H1 (cell line): Measurements from ENCODE around the gene AIPL1. TPM values are rescaled to one million over a fixed set of nuclear protein-coding genes. Genes with fewer than 3 reads are reported as not detected.

Experiments
- CTCF ChIA-PET: fragments of 300-600 bp; sonication (Branson Sonifier 250); formaldehyde crosslinking; loops from one replicate; lab custom pipeline; 2021; ENCODE audit not compliant: partially characterized antibody; lab: Charles Lee
- POLR2A ChIA-PET: fragments of 300-600 bp; sonication (Branson Sonifier 250); formaldehyde crosslinking; loops from one replicate; lab custom pipeline; 2021; ENCODE audit warnings: inconsistent platforms; ENCODE audit not compliant: partially characterized antibody; lab: Charles Lee
- DNase-seq, 2 experiments: peaks; one replicate each; pipeline versions ENCODE4 v3.0.0 to v3.0.0-alpha.2; 2010 to 2022; ENCODE audit warnings: low spot score in 2 of 2, low read depth in 1 of 2, mixed read lengths in 1 of 2
- FAIRE-seq: peaks from 2 replicates; lab custom pipeline; 2011; peaks lifted over from hg19 to GRCh38; lab: Jason Lieb, UNC
- H2AFZ ChIP-seq: 2 replicates; pipeline ENCODE4 v1.8.1; 2012; ENCODE audit warnings: low read length, inconsistent platforms
- H2AK5ac ChIP-seq: 2 replicates; pipeline ENCODE4 v1.6.1; 2013; ENCODE audit warnings: low read depth, low read length
- H2BK120ac ChIP-seq: replicated peaks from 2 replicates; pipeline ENCODE3; 2013; ENCODE audit warnings: low read depth, low read length, inconsistent platforms
- H2BK12ac ChIP-seq: 2 replicates; pipeline ENCODE4 v1.6.1; 2013; ENCODE audit warnings: low read depth, low read length
- H2BK15ac ChIP-seq: 2 replicates; pipeline ENCODE4 v1.6.1; 2013; ENCODE audit warnings: low read length
- H2BK20ac ChIP-seq: 2 replicates; pipeline ENCODE4 v1.6.1; 2013; ENCODE audit warnings: low read length
- H2BK5ac ChIP-seq: 2 replicates; pipeline ENCODE4 v1.6.1; 2013; ENCODE audit warnings: low read depth, low read length
- H3K14ac ChIP-seq: 2 replicates; pipeline ENCODE4 v1.6.1; 2013; ENCODE audit warnings: inconsistent platforms; ENCODE audit not compliant: insufficient read length
- H3K18ac ChIP-seq: 2 replicates; pipeline ENCODE4 v1.6.1; 2013; ENCODE audit warnings: low read length; ENCODE audit errors: extremely low read depth
- H3K23ac ChIP-seq: 2 replicates; pipeline ENCODE4 v1.6.1; 2013; ENCODE audit warnings: inconsistent platforms; ENCODE audit not compliant: insufficient read length
- H3K23me2 ChIP-seq: 2 replicates; pipeline ENCODE4 v1.6.1; 2013; ENCODE audit warnings: low read depth, low read length
- H3K27ac ChIP-seq: 2 replicates; pipeline ENCODE4 v1.6.1; 2011; ENCODE audit warnings: low read depth, low read length, inconsistent platforms
- H3K27me3 ChIP-seq, 4 experiments: replicated peaks in 1 of 4; 1 replicate in 1 of 4; 2 replicates in 3 of 4; pipeline versions ENCODE4 v1.6.1 to v1.8.1; 2011 to 2013; ENCODE audit warnings: low read length in 3 of 4, mild to moderate bottlenecking in 3 of 4, inconsistent platforms in 2 of 4, mixed read lengths in 2 of 4, moderate library complexity in 1 of 4; ENCODE audit not compliant: control insufficient read depth in 3 of 4, insufficient read depth in 3 of 4; ENCODE audit errors: extremely low read depth in 1 of 4
- H3K36me3 ChIP-seq, 4 experiments: 2 replicates each; pipeline versions ENCODE4 v1.6.1 to v1.8.1; 2011 to 2013; ENCODE audit warnings: mild to moderate bottlenecking in 4 of 4, low read length in 3 of 4, moderate library complexity in 2 of 4, control low read depth in 1 of 4, inconsistent platforms in 1 of 4; ENCODE audit not compliant: insufficient read depth in 4 of 4, control insufficient read depth in 2 of 4
- H3K4ac ChIP-seq: replicated peaks from 2 replicates; pipeline ENCODE3; 2013; ENCODE audit warnings: low read length, low read depth, mixed read lengths, inconsistent platforms; ENCODE audit not compliant: insufficient read length
- H3K4me1 ChIP-seq, 4 experiments: replicated peaks in 1 of 4; 1 replicate in 1 of 4; 2 replicates in 3 of 4; pipeline versions ENCODE4 v1.6.1 to v1.8.1; 2011 to 2013; ENCODE audit warnings: low read length in 3 of 4, inconsistent platforms in 2 of 4, mixed read lengths in 1 of 4; ENCODE audit not compliant: insufficient read depth in 4 of 4, control insufficient read depth in 3 of 4
- H3K4me2 ChIP-seq, 2 experiments: 2 replicates each; pipeline versions ENCODE4 v1.6.1 to v1.8.1; 2011 to 2013; ENCODE audit warnings: low read depth in 2 of 2, low read length in 2 of 2, control low read depth in 1 of 2, inconsistent platforms in 1 of 2, mild to moderate bottlenecking in 1 of 2; ENCODE audit not compliant: insufficient read depth in 1 of 2
- H3K4me3 ChIP-seq, 4 experiments: fragments of 200-600, 300-600 bp in 1 of 4; sonication (generic), shearing (Covaris generic), sonication (Bioruptor Twin) in 1 of 4; 2 replicates each; pipeline versions ENCODE4 v1.5.1 to v1.8.1; 2011 to 2016; ENCODE audit warnings: low read length in 4 of 4, low read depth in 3 of 4, control low read depth in 2 of 4, inconsistent platforms in 2 of 4, mild to moderate bottlenecking in 2 of 4, mixed read lengths in 1 of 4, moderate library complexity in 1 of 4; ENCODE audit not compliant: insufficient read depth in 2 of 4; ENCODE audit errors: extremely low read depth in 1 of 4
- H3K56ac ChIP-seq: replicated peaks from 2 replicates; pipeline ENCODE3; 2013; ENCODE audit warnings: low read depth, mild to moderate bottlenecking, mixed read lengths, low read length, inconsistent platforms; ENCODE audit not compliant: insufficient read length
- H3K79me1 ChIP-seq: 2 replicates; pipeline ENCODE4 v1.6.1; 2013; ENCODE audit warnings: low read depth, low read length, control low read depth
- H3K79me2 ChIP-seq, 2 experiments: 2 replicates each; pipeline versions ENCODE4 v1.6.1 to v1.8.1; 2012 to 2013; ENCODE audit warnings: low read length in 2 of 2, mild to moderate bottlenecking in 2 of 2, inconsistent platforms in 1 of 2; ENCODE audit not compliant: insufficient read depth in 2 of 2, control insufficient read depth in 1 of 2
- H3K9ac ChIP-seq, 4 experiments: replicated peaks in 1 of 4; 1 replicate in 1 of 4; 2 replicates in 3 of 4; pipeline versions ENCODE4 v1.6.1 to v1.8.1; 2011 to 2013; ENCODE audit warnings: low read depth in 3 of 4, low read length in 3 of 4, control low read depth in 2 of 4, mild to moderate bottlenecking in 2 of 4, moderate library complexity in 2 of 4, inconsistent platforms in 1 of 4; ENCODE audit errors: extremely low read depth in 1 of 4
- H3K9me3 ChIP-seq, 2 experiments: 2 replicates each; pipeline versions ENCODE4 v1.6.1 to v1.8.1; 2012 to 2013; ENCODE audit warnings: mild to moderate bottlenecking in 2 of 2, moderate library complexity in 2 of 2, control low read depth in 1 of 2, inconsistent platforms in 1 of 2, low read depth in 1 of 2, low read length in 1 of 2, mixed read lengths in 1 of 2; ENCODE audit not compliant: insufficient read depth in 2 of 2
- H4K20me1 ChIP-seq, 2 experiments: replicated peaks in 1 of 2; 2 replicates each; pipeline versions ENCODE3 to v1.8.1; 2011 to 2013; ENCODE audit warnings: inconsistent platforms in 2 of 2, low read length in 2 of 2, mild to moderate bottlenecking in 1 of 2; ENCODE audit not compliant: insufficient read depth in 2 of 2, control insufficient read depth in 1 of 2
- H4K5ac ChIP-seq: 2 replicates; pipeline ENCODE4 v1.6.1; 2013; ENCODE audit warnings: low read length, low read depth, mixed read lengths, inconsistent platforms; ENCODE audit not compliant: insufficient read length
- H4K8ac ChIP-seq: 2 replicates; pipeline ENCODE4 v1.8.0; 2013; ENCODE audit warnings: mild to moderate bottlenecking, moderate library complexity, low read length, inconsistent platforms; ENCODE audit not compliant: insufficient read depth; ENCODE audit errors: extremely low read depth
- H4K91ac ChIP-seq: replicated peaks from 2 replicates; pipeline ENCODE3; 2013; ENCODE audit warnings: low read length, mixed read lengths, inconsistent platforms; ENCODE audit not compliant: insufficient read length
- ASH2L ChIP-seq: fragments of 200-600, 300-600 bp; sonication (generic); IDR thresholded peaks from one replicate; pipeline ENCODE4 v1.7.1; 2017; ENCODE audit warnings: low read length
- BACH1 ChIP-seq: IDR thresholded peaks from 2 replicates; pipeline ENCODE4 v1.6.1; 2012; ENCODE audit warnings: low read length, improper control_type of control experiment
- CEBPB ChIP-seq: IDR thresholded peaks from 2 replicates; pipeline ENCODE4 v1.6.1; 2012; ENCODE audit warnings: low read depth, low read length
- KDM1A ChIP-seq: fragments of 200-600, 300-600 bp; sonication (generic); IDR thresholded peaks from 2 replicates; pipeline ENCODE4 v1.7.1; 2016; ENCODE audit warnings: mild to moderate bottlenecking, low read length, borderline replicate concordance
- POLR2A ChIP-seq, 2 experiments: IDR thresholded peaks; 1 replicate in 1 of 2; 2 replicates in 1 of 2; pipeline ENCODE4 v1.6.1; 2011; ENCODE audit warnings: low read depth in 2 of 2, low read length in 2 of 2, mild to moderate bottlenecking in 2 of 2; ENCODE audit errors: control extremely low read depth in 1 of 2
- POLR2AphosphoS5 ChIP-seq: IDR thresholded peaks from 2 replicates; pipeline ENCODE4 v1.6.1; 2011; ENCODE audit warnings: low read depth, low read length
- SIN3A ChIP-seq, 2 experiments: IDR thresholded peaks in 1 of 2; conservative IDR thresholded peaks in 1 of 2; 2 replicates each; pipeline ENCODE4 v1.6.1; 2011 to 2012; ENCODE audit warnings: low read length in 2 of 2, improper control_type of control experiment in 1 of 2, low read depth in 1 of 2, mild to moderate bottlenecking in 1 of 2
- SIRT6 ChIP-seq: IDR thresholded peaks from one replicate; pipeline ENCODE4 v1.7.1; 2012; ENCODE audit warnings: low read length, inconsistent platforms
- YY1 ChIP-seq: IDR thresholded peaks from 2 replicates; pipeline ENCODE4 v1.6.1; 2011; ENCODE audit warnings: low read depth, mild to moderate bottlenecking, low read length
- WGBS, 2 experiments: shearing (Covaris generic) in 1 of 2; methylation state at CpG; one replicate each; pipeline versions ENCODE4 v1.1.6 to v1.1.7; 2013 to 2015; ENCODE audit warnings: low lambda C conversion rate in 2 of 2, mixed read lengths in 2 of 2, inconsistent platforms in 1 of 2, low coverage in 1 of 2, missing lambda C conversion rate in 1 of 2; ENCODE audit not compliant: insufficient replicate concordance in 2 of 2, insufficient coverage in 1 of 2, insufficient read length in 1 of 2; ENCODE audit errors: extremely low coverage in 1 of 2, missing lambda C conversion rate in 1 of 2; 5-methylcytosine and 5-hydroxymethylcytosine counted together
- polyA plus RNA-seq, 7 experiments: library from polyadenylated mRNA; depleted of rRNA in 3 of 7; stranded (reverse) in 5 of 7; unstranded in 2 of 7; fragments of >200 nt in 5 of 7; fragments of 200-250 nt in 2 of 7; gene quantifications; 1 replicate in 5 of 7; 2 replicates in 1 of 7; 4 replicates in 1 of 7; pipeline versions ENCODE4 v1.2.1 to v1.2.3, GENCODE V29; 2011 to 2013; ENCODE audit warnings: missing spikeins in 2 of 7, mixed read lengths in 2 of 7
- total RNA-seq: library from RNA; stranded (reverse); fragmentation: NEBNext Ultra II Directional; extraction: Animal tissue kit (Norgen Biotek cat#: 25700); gene quantifications from 2 replicates; pipeline ENCODE4 v1.2.1, GENCODE V29; 2021

Gene AIPL1
- total and polyA plus RNA-seq, 2 of the 8 experiments (the other 6 are each of a cell fraction or from before 2014, with no cell fraction given): 0.56 to 0.71 TPM

GRCh38 chr17:6439951-6440350 lies 5.0 kb upstream of the AIPL1 start:
- Histone ChIP-seq H4K20me1 (no peaks in the 10 kb centered on the region), H2BK12ac (0 out of 2 replicates have a peak overlapping the region, but pooled peaks have one; percentile 53), H2BK20ac (no peak overlapping the region), H3K14ac (no peak overlapping the region), H4K8ac (no peak overlapping the region), H3K36me3 (no peaks in the 10 kb centered on the region; a peak in 1 of 8 replicates), H3K9me3 (no peaks in the 10 kb centered on the region), H3K18ac (no peak overlapping the region), H2BK120ac (no peak overlapping the region), H3K79me1 (peaks cover 6% of the 10 kb centered on the region; the same call in 1 of the 2 replicates), H3K56ac (no peak overlapping the region), H3K23ac (no peak overlapping the region), H2BK15ac (no peak overlapping the region), H3K23me2 (peaks cover 8% of the 10 kb centered on the region; the same call in 1 of the 2 replicates), H2AK5ac (no peak overlapping the region), H3K4me2 (peak overlapping the region; percentile 29 to 61), H2AFZ (peak overlapping the region; percentile 92; the same call in 1 of the 2 replicates), H2BK5ac (no peak overlapping the region), H4K91ac (no peak overlapping the region), H4K5ac (no peak overlapping the region), H3K79me2 (peaks cover under 1 to 6% of the 10 kb centered on the region in 2 experiments; a peak in 3 of 4 replicates), H3K4ac (no peak overlapping the region), H3K9ac (peak overlapping the region in 1 of 4 experiments; percentile 24; a peak in 1 of 7 replicates), H3K27ac (no peak overlapping the region), H3K4me3 (no peak overlapping the region), H3K4me1 (peaks cover 4 to 22% (median 7%) of the 10 kb centered on the region in 4 experiments), H3K27me3 (no peaks in the 10 kb centered on the region)
- DNase-seq: no peak
- WGBS, 2 experiments: 33% methylated on average over 4 of the region's 4 CpGs; no CpG with 5 or more reads in 1 of the 2 experiments
- FAIRE-seq: peak; percentile 24
- CTCF ChIA-PET: interaction anchor here (0.9 to 3.5 kb wide), 7 partner anchors 8 to 163 kb away, joined by 3 to 12 read pairs (median 3); no protein-coding TSS in a partner anchor
- POLR2A ChIA-PET: interaction anchor here (0.9 to 1.1 kb wide), 3 partner anchors 16 to 971 kb away, joined by 3 to 4 read pairs (median 3); partner anchors contain the start of gene DHX33
- no peak for TF ChIP-seq POLR2AphosphoS5
- TF ChIP-seq KDM1A: no peak
- peak; percentile 38 for TF ChIP-seq ASH2L
- TF ChIP-seq CEBPB: 0 out of 2 replicates have a peak, but pooled peaks have one; percentile 42
- no peak for TF ChIP-seq POLR2A (IDR thresholded peaks at IDR 0.05; ENCODE audit: control extremely low read depth in 1 of 2, low read depth in 2 of 2, low read length in 2 of 2)
- no peak for TF ChIP-seq BACH1
- peak; percentile 32; the same call in 1 of the 2 replicates for TF ChIP-seq YY1
- TF ChIP-seq SIRT6: no peak
- TF ChIP-seq SIN3A (conservative IDR thresholded peaks at IDR 0.05 in 1 of 2, IDR thresholded peaks at IDR 0.05 in 1 of 2; ENCODE audit: low read depth in 1 of 2, low read length in 2 of 2): no peak
